GM18505 (cell line): Measurements from ENCODE around the gene STMND1.

Experiments used
- ATAC-seq: cut with Tn5 transposase; IDR thresholded peaks from one replicate; pipeline ENCODE4 v1.9.1; 2021; ENCODE audit not compliant: unreplicated experiment
- POLR2A ChIP-seq: IDR thresholded peaks from 4 replicates; pipeline ENCODE4 v1.6.1; 2011; ENCODE audit warnings: borderline replicate concordance; ENCODE audit not compliant: insufficient read depth, insufficient read length; ENCODE audit errors: extremely low read depth

Gene STMND1

DNA sequence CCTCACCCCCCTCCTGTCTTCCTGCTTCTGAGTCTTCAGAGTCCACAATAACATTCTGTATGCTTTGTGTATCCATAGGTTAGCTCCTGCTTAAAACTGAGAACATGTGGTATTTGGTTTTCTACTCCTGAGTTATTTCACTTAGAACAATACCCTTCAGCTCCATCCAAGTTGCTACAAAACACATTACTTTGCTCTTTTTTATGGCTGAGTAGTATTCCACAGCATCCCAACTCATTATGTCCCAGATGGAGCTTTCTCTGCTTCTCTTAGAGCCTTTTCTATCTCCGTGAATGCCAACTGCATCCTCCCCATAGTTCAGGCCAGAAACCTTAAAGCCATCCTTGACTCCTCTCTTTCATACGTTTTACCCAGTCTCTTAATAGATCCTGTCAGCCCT lies 55.8 kb downstream of the STMND1 start:
- TF ChIP-seq POLR2A, result no peak
- no peak for ATAC-seq

DNA sequence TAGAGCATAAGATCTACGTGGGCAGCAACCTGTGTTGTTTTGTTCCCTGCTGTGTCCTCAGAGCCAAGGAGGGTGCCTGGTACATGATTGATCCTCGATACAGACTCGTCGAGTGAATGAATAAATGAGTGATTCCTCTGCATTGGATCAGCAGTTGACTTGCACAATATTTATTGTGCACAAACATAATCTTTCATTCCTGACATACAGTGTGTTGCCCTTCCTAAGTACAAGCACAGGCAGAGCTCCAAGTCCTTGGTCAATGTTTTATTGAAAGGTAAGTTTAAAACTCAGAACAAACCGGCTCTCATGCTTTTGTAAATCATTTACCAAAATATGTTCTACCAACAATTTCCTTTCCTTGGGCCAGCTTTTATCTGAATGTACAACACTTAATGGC lies 57.4 kb downstream of the STMND1 start:
- no peak for TF ChIP-seq POLR2A
- ATAC-seq, result no peak

DNA sequence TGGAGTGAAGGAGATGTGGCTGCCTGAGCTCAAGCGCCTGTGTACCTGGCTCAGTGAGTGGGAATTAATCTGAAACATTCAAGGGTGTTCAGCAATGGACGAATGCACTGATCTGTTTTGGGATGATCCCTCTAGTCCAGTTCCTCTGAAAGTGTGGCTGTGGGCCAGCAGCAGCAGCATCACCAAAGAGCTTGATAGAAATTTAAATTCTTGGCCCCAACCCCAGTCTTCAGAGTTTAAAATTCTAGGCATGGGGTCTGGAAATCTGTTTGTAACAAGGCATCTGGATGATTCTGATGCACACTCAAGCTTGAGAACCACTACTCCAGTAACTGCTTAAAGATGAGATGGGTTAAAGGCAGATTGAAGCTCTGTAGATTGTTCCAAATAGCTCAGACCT lies 59.2 kb downstream of the STMND1 start:
- TF ChIP-seq POLR2A, result no peak
- ATAC-seq, result no peak

DNA sequence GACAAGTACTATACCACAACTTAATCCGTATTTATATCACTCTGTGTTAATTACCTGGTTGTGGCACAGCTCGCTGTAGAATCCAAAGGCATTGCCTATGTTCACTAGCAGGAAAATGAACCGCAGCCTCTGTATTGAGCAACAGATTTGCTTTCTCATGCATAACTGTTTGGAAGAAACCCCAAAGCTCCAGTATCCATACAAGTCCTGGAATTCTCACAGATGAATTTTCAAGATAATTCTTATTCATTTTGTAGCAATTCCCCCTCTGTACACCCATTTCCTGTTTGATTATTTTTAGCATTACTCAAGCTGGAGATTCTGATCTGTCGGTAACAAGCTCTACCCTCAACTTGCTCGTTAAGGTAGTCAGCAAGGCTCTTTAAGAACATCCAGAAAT lies 63.5 kb downstream of the STMND1 start:
- no peak for TF ChIP-seq POLR2A
- no peak for ATAC-seq

DNA sequence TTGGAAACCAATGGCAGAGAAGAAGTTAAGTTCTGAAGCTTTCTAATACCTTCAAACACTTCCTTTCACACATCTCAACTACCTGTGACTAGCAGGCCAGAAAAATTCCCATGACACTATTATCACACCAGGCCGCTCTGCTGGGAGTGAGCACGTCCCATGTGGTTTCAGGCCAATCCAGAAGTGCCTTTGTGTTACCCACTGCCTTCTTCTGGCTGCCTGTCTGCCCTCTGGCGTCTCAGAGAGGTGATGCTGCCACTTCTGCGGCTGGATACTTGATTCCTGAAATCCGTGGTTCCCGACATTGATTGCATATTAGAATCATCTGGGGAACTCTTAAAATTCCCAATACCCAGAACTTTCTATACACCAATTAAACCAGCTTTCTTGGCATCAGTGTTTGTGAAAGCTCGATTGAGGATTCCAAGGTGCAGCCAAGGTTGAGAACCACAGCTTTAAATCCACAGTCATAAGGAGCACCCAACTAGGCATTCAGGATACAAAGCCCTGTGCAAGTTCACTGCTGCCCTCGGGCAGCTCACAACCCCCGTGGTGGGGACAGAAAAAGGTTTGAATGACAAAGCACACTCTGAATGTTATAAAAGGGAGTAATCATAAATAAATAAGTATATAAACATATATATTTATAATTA lies 65.6 kb downstream of the STMND1 start:
- ATAC-seq, result no peak
- no peak for TF ChIP-seq POLR2A

DNA sequence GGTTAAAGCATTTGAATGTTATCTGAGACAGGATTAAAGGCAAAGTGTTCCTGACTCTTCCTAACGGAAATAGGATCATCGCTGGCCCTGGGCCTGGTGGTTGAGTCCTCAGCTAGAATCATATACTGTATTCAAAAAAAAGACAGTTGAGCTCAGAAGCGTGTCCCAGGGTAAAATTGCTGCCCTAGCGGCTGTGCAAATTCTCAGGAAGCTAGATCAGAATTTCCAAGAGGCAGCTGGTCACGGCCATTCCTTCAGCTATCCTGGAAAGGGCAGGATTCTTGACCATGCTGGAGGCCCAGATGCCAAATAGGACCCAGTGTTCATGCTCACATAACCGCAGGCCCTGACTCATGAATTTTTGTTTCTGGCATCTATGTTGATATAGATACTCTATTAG lies 67.4 kb downstream of the STMND1 start:
- no peak for TF ChIP-seq POLR2A

DNA sequence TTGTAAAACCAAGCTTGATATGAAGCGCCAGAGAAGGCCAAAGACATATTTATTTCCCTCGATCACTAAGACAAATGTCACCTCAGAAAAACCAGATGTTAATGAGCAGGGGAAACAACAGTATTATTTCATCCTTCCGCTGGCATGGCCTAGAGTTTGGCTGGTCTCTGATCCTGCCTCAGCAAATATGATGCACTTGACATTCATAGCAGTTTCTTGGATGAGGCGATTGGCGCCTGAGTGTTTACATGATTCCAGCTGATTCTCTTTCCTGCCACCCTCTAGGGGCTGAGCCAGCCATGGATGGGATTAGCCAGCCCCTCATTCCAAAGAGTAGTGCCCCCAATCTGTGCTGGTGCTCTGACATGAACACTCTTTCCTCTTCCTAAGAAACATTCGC lies 67.9 kb downstream of the STMND1 start:
- no peak for TF ChIP-seq POLR2A
- no peak for ATAC-seq

More for the DNA sequence above, 67.4 kb downstream of the STMND1 start:
- no peak for ATAC-seq

DNA sequence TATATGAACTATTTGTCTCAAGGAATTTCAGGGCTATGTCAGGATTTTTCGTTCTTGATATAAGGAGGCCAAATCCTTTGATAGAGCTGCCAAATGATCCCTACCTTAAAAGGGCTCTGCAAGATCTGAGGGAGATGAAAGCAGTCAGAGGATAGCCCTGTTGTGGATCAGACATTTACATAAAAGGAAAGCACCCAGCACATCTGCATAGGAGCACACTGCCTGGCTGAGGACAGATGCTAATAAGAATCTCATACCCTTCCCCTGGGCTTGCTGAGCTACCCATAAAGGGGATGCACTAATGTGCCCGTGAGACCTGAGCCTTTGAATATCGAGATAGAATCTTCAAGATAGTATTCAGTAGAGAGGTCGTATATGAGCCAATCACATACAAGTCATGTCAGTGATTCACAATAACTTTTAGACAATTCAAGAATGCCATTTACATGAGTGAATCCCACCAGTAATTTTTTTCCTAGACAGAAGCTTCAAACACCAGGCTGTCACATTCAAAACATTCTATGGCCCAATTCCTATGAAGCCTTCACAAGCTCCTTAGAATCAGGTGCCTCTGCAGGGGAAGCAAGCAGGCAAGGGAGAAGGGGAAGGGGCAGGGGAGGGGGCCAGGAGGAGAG lies 71.1 kb downstream of the STMND1 start:
- ATAC-seq, result no peak
- TF ChIP-seq POLR2A, result no peak

DNA sequence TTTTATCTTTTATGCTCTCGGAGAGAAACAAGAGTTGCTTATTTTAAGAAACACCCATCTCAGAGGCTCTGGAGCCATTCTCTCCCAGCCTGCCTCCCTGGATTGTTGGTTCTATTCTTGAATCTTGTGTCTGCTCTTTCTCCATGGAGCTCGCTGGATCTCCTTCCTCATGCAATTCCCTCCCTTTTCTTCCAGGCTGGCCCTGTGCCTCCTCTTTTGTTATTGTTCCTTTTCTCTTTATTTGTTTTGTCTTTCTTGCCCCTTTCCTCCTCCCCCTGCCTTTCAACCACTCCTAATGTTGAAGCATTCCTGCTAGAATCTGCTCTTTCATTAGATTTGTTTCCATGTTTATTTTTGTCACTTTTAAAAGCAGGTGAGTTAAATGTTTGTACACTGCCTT lies 76.5 kb downstream of the STMND1 start:
- TF ChIP-seq POLR2A, result no peak
- no peak for ATAC-seq

DNA sequence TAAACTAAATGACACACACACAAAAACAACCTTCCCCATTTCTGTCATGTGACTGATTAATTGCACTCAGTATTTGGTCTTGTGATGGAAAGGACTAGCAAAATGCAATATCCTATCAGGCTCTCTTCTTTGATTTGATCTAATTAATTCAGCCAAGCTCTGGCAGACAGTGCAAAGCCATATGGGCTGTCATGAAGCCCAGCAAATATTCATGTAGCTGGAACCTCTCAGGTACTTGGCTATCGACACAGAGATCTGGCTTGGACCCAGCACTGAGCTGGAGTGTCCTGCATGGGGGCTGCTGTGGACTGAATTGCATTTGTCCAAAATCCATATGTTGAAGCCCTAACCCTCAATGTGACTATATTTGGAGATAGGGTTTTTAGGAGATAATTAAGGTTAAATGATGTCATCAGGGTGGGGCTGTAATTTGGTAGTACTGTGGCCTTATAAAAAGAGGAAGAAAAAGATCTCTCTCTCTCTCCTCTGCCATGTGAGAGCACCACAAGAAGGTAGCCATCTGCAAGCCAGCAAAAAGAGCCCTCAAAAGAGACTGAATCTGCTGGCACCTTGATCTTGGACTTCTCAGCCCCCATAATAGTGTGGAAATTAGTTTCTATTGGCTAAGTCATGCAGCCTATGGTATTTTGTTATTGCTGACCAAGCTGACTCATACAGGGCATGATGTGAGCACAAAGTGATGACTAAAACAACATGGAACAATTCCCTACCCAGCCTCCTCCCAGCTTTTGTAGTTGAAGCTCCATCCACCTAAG lies 77.1 kb downstream of the STMND1 start:
- no peak for ATAC-seq
- no peak for TF ChIP-seq POLR2A

DNA sequence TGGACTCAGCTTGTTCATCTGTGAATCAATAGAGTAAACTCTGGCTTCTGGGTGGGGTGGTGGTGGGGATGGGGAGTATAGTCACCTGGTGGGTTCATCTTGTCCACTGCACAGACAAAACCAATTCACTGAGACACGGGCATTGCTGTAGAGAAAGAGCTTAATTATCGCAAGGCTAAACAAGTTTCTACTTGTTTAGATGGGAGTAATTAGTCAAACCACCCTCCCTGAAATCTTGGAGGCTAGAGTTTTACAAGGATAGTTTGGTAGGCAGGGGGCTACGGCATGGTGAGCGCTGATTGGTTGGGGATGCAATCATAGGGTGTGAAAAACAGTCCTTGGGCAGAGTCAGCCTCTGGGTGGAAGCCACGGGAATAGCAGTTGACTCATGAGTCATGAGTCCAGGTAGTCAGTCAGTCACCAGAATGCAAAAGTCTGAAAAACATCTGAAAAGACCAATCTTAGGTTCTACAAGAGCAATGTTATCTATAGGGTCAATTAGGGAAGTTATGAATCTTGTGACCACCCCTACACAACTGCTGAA lies 77.8 kb downstream of the STMND1 start:
- ATAC-seq, result no peak
- TF ChIP-seq POLR2A, result no peak
